ENCODE results near the gene SPTSSB.

DNA sequence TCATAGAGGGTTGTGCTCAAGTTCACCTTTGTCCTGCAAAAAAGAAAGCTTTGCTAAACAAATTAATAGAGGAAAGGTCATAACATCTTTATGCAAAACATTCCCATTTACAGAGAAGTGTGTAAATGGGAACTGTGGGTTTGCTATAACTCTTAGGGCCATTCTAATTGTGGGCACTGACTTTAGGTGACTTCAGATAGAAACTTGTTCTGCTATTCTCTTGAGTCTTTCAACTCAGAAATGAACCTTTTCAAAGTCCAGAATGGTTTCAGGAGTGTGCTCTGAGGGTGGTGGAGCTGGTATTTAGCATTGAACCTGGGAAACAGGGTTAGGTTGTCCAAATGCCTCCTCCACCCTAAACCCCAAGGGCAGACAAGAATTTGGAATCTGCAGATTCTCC lies 34.0 kb downstream of the SPTSSB start:
- TF ChIP-seq POLR2A (IDR thresholded peaks at IDR 0.05; ENCODE audit: low read length) (no peak), GATA1 (IDR thresholded peaks at IDR 0.05; ENCODE audit: low read depth, low read length) (no peak)
